ENCODE results near the gene TCP11L2. TPM values are rescaled to one million over a fixed set of nuclear protein-coding genes. Genes with fewer than 3 reads are reported as not detected.

TCP11L2 gene
- total and polyA plus RNA-seq, 9 of the 15 experiments (the other 6 are each of a cell fraction or from before 2014, with no cell fraction given): 0.39 to 4.5 (median 1.3) TPM

DNA sequence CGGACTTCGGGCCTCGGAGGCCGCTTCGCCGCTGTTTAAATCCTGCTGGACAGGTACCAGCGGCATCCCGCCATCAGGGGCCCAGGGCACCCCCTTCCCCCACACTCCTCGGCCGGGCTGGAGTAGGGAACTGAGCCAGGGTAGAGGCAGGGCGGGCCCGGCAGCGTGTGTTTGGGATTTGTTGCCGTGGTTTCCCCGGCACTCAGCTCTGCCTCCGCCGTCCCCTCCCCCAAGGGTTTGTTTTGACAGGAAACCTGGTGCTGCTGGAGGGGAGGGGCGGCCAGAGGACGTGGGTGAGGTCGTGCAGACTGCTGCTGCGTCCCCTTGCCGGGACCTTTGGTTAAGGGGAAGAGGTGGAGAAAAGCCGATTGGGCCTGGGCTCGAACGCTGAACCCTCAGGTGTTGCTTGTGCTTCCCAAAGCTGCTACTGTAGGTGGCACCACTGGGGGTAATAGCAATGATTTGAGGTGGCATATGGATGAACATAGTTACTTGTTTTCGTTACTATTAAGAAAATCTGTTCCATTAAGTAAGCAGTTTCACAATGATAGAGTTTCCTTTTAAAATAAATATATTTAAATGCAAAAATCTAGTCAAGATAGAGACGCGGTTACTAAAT, 778 bp downstream of the TCP11L2 start:
- Histone ChIP-seq H3K36me3 (ENCODE audit: control insufficient read depth, insufficient read depth, low read length) (no peaks in the 10 kb centered on the region), H4K20me1 (replicated peaks; ENCODE audit: control insufficient read depth, insufficient read depth, low read length) (no peaks in the 10 kb centered on the region), H3K9me1 (ENCODE audit: control insufficient read depth, insufficient read depth, low read length) (no peaks in the 10 kb centered on the region), H3K4me2 (ENCODE audit: insufficient read depth, low read length) (peak overlapping the region; percentile 90), H3K4me1 (replicated peaks in 1 of 2; ENCODE audit: control insufficient read depth in 2 of 2, insufficient read depth in 2 of 2, low read length in 2 of 2) (peaks cover 19 to 30% of the 10 kb centered on the region in 2 experiments; a peak in 4 of 5 replicates), H3K27ac (ENCODE audit: extremely low read depth, low read depth, low read length) (peak overlapping the region; percentile 96; the same call in 1 of the 3 replicates), H2AFZ (ENCODE audit: low read depth, low read length) (peak overlapping the region; percentile 100), H3K9me3 (replicated peaks; ENCODE audit: control insufficient read depth, insufficient read depth, low read depth, low read length) (no peaks in the 10 kb centered on the region), H3K79me2 (ENCODE audit: control insufficient read depth, insufficient read depth, low read length) (no peaks in the 10 kb centered on the region), H3K4me3 (peak overlapping the region; percentile 68), H3K9ac (ENCODE audit: insufficient read depth in 1 of 2, low read depth in 2 of 2, low read length in 2 of 2) (peak overlapping the region; percentile 92 to 96; a peak in 3 of 4 replicates), H3K27me3 (ENCODE audit: control insufficient read depth in 2 of 2, insufficient read depth in 2 of 2, low read length in 2 of 2) (no peaks in the 10 kb centered on the region)
- in situ Hi-C loops (cut with MboI) (no loop called here), intact Hi-C loops (cut with micrococcal nuclease) (loop anchor here (5.0 kb wide), 1 partner anchor 54 kb away; the partner anchor contains the start of gene POLR3B)
- FAIRE-seq (no peak), DNase-seq (ENCODE audit: extremely low read depth in 1 of 4, low spot score in 3 of 4) (peak; percentile 46 to 66 (median 53)), ATAC-seq (peak; percentile 54)
- 8% methylated on average over 23 of the region's 28 CpGs for WGBS (ENCODE audit: insufficient coverage, low coverage, missing lambda C conversion rate)
- no TSS peak for BruUV-seq (replicated peaks)
- POLR2A ChIA-PET: interaction anchor here (2.0 kb wide), 1 partner anchor 54 kb away, joined by 7 read pairs; the partner anchor contains the start of gene POLR3B
- CTCF ChIA-PET (ENCODE audit: low intra/inter-chr PET ratio): interaction anchor here (0.6 kb wide), 1 partner anchor 476 kb away, joined by 7 read pairs; no protein-coding TSS in a partner anchor
- TF ChIP-seq, protein P1, sequence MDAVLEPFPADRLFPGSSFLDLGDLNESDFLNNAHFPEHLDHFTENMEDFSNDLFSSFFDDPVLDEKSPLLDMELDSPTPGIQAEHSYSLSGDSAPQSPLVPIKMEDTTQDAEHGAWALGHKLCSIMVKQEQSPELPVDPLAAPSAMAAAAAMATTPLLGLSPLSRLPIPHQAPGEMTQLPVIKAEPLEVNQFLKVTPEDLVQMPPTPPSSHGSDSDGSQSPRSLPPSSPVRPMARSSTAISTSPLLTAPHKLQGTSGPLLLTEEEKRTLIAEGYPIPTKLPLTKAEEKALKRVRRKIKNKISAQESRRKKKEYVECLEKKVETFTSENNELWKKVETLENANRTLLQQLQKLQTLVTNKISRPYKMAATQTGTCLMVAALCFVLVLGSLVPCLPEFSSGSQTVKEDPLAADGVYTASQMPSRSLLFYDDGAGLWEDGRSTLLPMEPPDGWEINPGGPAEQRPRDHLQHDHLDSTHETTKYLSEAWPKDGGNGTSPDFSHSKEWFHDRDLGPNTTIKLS (IDR thresholded peaks at IDR 0.05; ENCODE audit: borderline replicate concordance, low read depth): 0 out of 2 replicates have a peak, but pooled peaks have one; percentile 19
- no peak for TF ChIP-seq MCM3 (IDR thresholded peaks at IDR 0.05)
- TF ChIP-seq, protein P2, sequence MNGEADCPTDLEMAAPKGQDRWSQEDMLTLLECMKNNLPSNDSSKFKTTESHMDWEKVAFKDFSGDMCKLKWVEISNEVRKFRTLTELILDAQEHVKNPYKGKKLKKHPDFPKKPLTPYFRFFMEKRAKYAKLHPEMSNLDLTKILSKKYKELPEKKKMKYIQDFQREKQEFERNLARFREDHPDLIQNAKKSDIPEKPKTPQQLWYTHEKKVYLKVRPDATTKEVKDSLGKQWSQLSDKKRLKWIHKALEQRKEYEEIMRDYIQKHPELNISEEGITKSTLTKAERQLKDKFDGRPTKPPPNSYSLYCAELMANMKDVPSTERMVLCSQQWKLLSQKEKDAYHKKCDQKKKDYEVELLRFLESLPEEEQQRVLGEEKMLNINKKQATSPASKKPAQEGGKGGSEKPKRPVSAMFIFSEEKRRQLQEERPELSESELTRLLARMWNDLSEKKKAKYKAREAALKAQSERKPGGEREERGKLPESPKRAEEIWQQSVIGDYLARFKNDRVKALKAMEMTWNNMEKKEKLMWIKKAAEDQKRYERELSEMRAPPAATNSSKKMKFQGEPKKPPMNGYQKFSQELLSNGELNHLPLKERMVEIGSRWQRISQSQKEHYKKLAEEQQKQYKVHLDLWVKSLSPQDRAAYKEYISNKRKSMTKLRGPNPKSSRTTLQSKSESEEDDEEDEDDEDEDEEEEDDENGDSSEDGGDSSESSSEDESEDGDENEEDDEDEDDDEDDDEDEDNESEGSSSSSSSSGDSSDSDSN (IDR thresholded peaks at IDR 0.05; ENCODE audit: borderline replicate concordance in 1 of 2, low read depth in 2 of 2, low read length in 2 of 2): no peak
- TF ChIP-seq ILF3 (IDR thresholded peaks at IDR 0.05; ENCODE audit: borderline replicate concordance): no peak
- TF ChIP-seq ESRRA (IDR thresholded peaks at IDR 0.05; ENCODE audit: borderline replicate concordance, low read depth): no peak
- no peak for TF ChIP-seq TFAM (CRISPR knock-in tag; conservative IDR thresholded peaks at IDR 0.05)
- TF ChIP-seq L3MBTL2 (IDR thresholded peaks at IDR 0.05): 0 out of 2 replicates have a peak, but pooled peaks have one; percentile 28
- TF ChIP-seq ELF2 (CRISPR knock-in tag; IDR thresholded peaks at IDR 0.05): no peak
- no peak for TF ChIP-seq ZBTB7A (IDR thresholded peaks at IDR 0.05; ENCODE audit: borderline replicate concordance, control insufficient read depth, low read depth, low read length)
- peak; percentile 98 for TF ChIP-seq FOXJ2 (tag; IDR thresholded peaks at IDR 0.05)
- peak; percentile 48 for TF ChIP-seq RBFOX2 (IDR thresholded peaks at IDR 0.05; ENCODE audit: low read depth, low read length)
- peak in 1 of 3 experiments; percentile 24 for TF ChIP-seq YY1 (IDR thresholded peaks at IDR 0.05; ENCODE audit: borderline replicate concordance in 1 of 3, control insufficient read depth in 1 of 3, extremely low read depth in 1 of 3, insufficient read depth in 3 of 3, insufficient read length in 1 of 3, insufficient replicate concordance in 2 of 3, low read depth in 1 of 3, low read length in 2 of 3)
- TF ChIP-seq ETS2 (tag; IDR thresholded peaks at IDR 0.05; ENCODE audit: borderline replicate concordance, poor library complexity, severe bottlenecking): no peak
- no peak for TF ChIP-seq CEBPG (CRISPR knock-in tag; IDR thresholded peaks at IDR 0.05)
- no peak for TF ChIP-seq CEBPG (tag; conservative IDR thresholded peaks at IDR 0.05 in 1 of 2, IDR thresholded peaks at IDR 0.05 in 1 of 2)
